ENCODE results near the gene TFF2.

TFF2 gene

DNA sequence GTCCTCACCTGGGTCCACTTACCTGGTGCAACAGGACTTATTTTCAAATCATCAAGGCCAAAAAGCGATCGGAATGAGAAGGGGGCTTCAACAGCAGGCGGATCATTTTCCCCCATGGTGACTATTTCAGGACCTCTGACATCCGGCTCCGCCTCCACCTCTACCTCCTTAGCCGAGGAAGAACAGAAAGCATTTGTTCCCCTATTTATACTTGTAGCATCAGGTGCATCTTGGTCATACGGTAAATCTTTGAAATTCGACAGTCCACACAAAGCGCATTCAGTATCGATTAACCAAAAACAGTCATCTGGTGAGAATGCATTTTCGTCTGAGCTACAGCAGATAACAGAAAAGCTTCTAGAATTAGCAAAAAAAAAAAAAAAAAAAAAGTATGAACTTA is 44.5 kb upstream of the TFF2 start:
- no peak overlapping the region for H3K9ac ChIP-seq (ENCODE audit: low read depth, low read length, poor library complexity, severe bottlenecking)
- H3K9me2 ChIP-seq (replicated peaks; ENCODE audit: low read depth, low read length) = no peaks in the 10 kb centered on the region
- H3K36me3 ChIP-seq (ENCODE audit: insufficient read depth, low read length) = no peaks in the 10 kb centered on the region
- no peaks in the 10 kb centered on the region for H3K27me3 ChIP-seq (ENCODE audit: insufficient read depth, low read length, poor library complexity, severe bottlenecking)
- H2AFZ ChIP-seq (ENCODE audit: low read length) = no peak overlapping the region
- no peak for TF ChIP-seq EZH2phosphoT487 (IDR thresholded peaks at IDR 0.05; ENCODE audit: borderline replicate concordance)
- TF ChIP-seq, protein P1, sequence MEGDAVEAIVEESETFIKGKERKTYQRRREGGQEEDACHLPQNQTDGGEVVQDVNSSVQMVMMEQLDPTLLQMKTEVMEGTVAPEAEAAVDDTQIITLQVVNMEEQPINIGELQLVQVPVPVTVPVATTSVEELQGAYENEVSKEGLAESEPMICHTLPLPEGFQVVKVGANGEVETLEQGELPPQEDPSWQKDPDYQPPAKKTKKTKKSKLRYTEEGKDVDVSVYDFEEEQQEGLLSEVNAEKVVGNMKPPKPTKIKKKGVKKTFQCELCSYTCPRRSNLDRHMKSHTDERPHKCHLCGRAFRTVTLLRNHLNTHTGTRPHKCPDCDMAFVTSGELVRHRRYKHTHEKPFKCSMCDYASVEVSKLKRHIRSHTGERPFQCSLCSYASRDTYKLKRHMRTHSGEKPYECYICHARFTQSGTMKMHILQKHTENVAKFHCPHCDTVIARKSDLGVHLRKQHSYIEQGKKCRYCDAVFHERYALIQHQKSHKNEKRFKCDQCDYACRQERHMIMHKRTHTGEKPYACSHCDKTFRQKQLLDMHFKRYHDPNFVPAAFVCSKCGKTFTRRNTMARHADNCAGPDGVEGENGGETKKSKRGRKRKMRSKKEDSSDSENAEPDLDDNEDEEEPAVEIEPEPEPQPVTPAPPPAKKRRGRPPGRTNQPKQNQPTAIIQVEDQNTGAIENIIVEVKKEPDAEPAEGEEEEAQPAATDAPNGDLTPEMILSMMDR (conservative IDR thresholded peaks at IDR 0.05; ENCODE audit: low read length) = no peak
- H3F3A ChIP-seq (ENCODE audit: low read depth) = no peaks in the 10 kb centered on the region
- H3K4me2 ChIP-seq (ENCODE audit: low read depth, low read length, poor library complexity, severe bottlenecking) = no peak overlapping the region
- no peaks in the 10 kb centered on the region for H3K9me3 ChIP-seq (ENCODE audit: insufficient read depth, low read depth, low read length)
- peaks cover 44% of the 10 kb centered on the region for H3K4me1 ChIP-seq (ENCODE audit: insufficient read depth, low read length, poor library complexity, severe bottlenecking)
- H3K79me2 ChIP-seq (ENCODE audit: insufficient read depth, low read length) = no peaks in the 10 kb centered on the region
- H4K20me1 ChIP-seq (ENCODE audit: insufficient read depth, low read length, poor library complexity, severe bottlenecking) = no peaks in the 10 kb centered on the region
- no peak overlapping the region for H3K4me3 ChIP-seq (ENCODE audit: low read length, poor library complexity, severe bottlenecking)

DNA sequence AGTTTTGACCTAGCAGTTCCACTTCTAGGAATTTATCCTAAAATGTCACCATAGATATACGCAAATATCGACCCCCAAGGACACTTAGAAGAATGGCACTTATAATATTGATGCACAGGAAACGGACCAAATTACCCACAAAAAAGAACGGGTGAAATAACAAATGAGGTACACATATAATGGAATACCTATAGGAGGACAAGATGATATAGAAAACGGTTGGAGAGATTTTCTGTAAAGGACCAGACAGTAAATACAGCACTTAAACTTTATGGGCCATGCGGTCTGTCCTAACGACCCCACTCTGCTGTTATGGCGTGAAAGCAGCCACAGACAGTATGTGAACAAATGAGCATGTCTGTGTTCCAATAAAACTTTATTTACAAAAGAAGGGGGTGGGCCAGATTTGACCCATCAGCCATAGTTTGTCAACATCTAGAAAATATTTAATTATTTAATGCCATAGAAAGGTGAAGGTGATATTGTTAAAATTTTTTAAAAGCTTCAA is 42.7 kb upstream of the TFF2 start:
- Histone ChIP-seq H4K20me1 (ENCODE audit: insufficient read depth, low read length, poor library complexity, severe bottlenecking) (no peaks in the 10 kb centered on the region), H3K4me3 (ENCODE audit: low read length, poor library complexity, severe bottlenecking) (no peak overlapping the region), H3K9me2 (replicated peaks; ENCODE audit: low read depth, low read length) (no peaks in the 10 kb centered on the region), H3K4me2 (ENCODE audit: low read depth, low read length, poor library complexity, severe bottlenecking) (no peak overlapping the region), H3F3A (ENCODE audit: low read depth) (no peaks in the 10 kb centered on the region), H3K36me3 (ENCODE audit: insufficient read depth, low read length) (no peaks in the 10 kb centered on the region), H3K4me1 (ENCODE audit: insufficient read depth, low read length, poor library complexity, severe bottlenecking) (peaks cover 59% of the 10 kb centered on the region), H3K9me3 (ENCODE audit: insufficient read depth, low read depth, low read length) (no peaks in the 10 kb centered on the region), H3K9ac (ENCODE audit: low read depth, low read length, poor library complexity, severe bottlenecking) (no peak overlapping the region), H3K79me2 (ENCODE audit: insufficient read depth, low read length) (no peaks in the 10 kb centered on the region), H2AFZ (ENCODE audit: low read length) (no peak overlapping the region), H3K27me3 (ENCODE audit: insufficient read depth, low read length, poor library complexity, severe bottlenecking) (no peaks in the 10 kb centered on the region)
- TF ChIP-seq, protein P1 (conservative IDR thresholded peaks at IDR 0.05; ENCODE audit: low read length) = no peak

DNA sequence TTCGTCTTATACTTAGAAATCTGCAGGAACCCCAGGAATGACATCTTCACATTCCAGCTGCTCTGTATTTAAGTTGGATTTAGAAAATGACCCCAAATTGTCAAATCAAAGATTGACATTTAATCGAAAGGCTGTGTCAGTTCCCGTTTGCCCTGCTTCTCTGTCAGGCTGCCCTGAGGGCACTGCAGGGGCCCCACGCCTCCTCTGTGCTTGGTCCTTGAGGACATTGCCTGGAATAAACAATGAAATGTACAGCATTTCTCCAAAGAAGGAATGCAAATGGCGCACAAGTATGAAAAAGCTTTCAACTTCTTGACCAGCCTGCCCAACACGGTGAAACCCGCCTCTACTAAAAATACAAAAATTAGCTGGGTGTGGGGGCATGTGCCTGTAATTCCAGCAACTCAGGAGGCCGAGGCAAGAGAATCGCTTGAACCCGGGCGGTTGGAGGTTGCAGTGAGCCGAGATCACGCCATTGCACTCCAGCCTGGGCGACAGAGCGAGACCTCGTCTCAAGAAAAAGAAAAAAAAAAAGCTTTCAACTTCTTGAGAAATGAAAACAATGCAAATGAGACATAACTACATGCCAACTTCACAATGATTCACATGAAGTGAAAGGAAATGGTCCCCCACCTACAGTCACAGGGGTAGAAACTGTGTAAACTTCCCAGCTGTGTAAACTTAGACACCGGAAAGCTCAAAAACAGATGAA is 42.1 kb upstream of the TFF2 start:
- H3K4me1 ChIP-seq (ENCODE audit: insufficient read depth, low read length, poor library complexity, severe bottlenecking) = peaks cover 58% of the 10 kb centered on the region
- H3K9me2 ChIP-seq (replicated peaks; ENCODE audit: low read depth, low read length) = no peaks in the 10 kb centered on the region
- H3K36me3 ChIP-seq (ENCODE audit: insufficient read depth, low read length) = no peaks in the 10 kb centered on the region
- H3K9me3 ChIP-seq (ENCODE audit: insufficient read depth, low read depth, low read length) = no peaks in the 10 kb centered on the region
- no peaks in the 10 kb centered on the region for H3K27me3 ChIP-seq (ENCODE audit: insufficient read depth, low read length, poor library complexity, severe bottlenecking)
- H3K79me2 ChIP-seq (ENCODE audit: insufficient read depth, low read length) = no peaks in the 10 kb centered on the region
- no peaks in the 10 kb centered on the region for H4K20me1 ChIP-seq (ENCODE audit: insufficient read depth, low read length, poor library complexity, severe bottlenecking)
- H3K4me3 ChIP-seq (ENCODE audit: low read length, poor library complexity, severe bottlenecking) = no peak overlapping the region
- H3F3A ChIP-seq (ENCODE audit: low read depth) = no peaks in the 10 kb centered on the region
- no peak overlapping the region for H3K4me2 ChIP-seq (ENCODE audit: low read depth, low read length, poor library complexity, severe bottlenecking)
- no peak overlapping the region for H2AFZ ChIP-seq (ENCODE audit: low read length)
- no peak for TF ChIP-seq EZH2phosphoT487 (IDR thresholded peaks at IDR 0.05; ENCODE audit: borderline replicate concordance)
- TF ChIP-seq, protein P1 (conservative IDR thresholded peaks at IDR 0.05; ENCODE audit: low read length) = no peak
- no peak overlapping the region for H3K9ac ChIP-seq (ENCODE audit: low read depth, low read length, poor library complexity, severe bottlenecking)

Data from Loucy (cell line).